Activated naive CD8-positive, alpha-beta T cell treated with anti-CD3 and anti-CD28 coated beads, Interleukin-2, amount 50 U/mL, for 24 hours (primary cell): ENCODE results near the gene TRAPPC13.
A peak's percentile ranks its signal among the peaks of the same experiment; 100 is the strongest.
"Not testable (repeated sequence)": the region's sequence is repeated elsewhere in the genome, so short reads cannot be mapped to it uniquely, and the experiment has no call there.

Source experiments
- ATAC-seq: fragments of 150-1000 bp; cut with Tn5 transposase; one replicate; pipeline ENCODE4 v1.10.0; 2021
- DNase-seq: peaks from one replicate; pipeline ENCODE4 v3.0.0; 2021
- H3K27ac Mint-ChIP-seq: one replicate; pipeline ENCODE4 v1.8.0; 2021; ENCODE audit warnings: mild to moderate bottlenecking, mixed read lengths
- H3K27me3 Mint-ChIP-seq: one replicate; pipeline ENCODE4 v1.8.0; 2021; ENCODE audit warnings: mixed read lengths
- H3K36me3 Mint-ChIP-seq: one replicate; pipeline ENCODE4 v1.8.0; 2021; ENCODE audit warnings: low read depth, mixed read lengths
- H3K4me1 Mint-ChIP-seq: one replicate; pipeline ENCODE4 v1.8.0; 2021; ENCODE audit warnings: mixed read lengths
- H3K4me3 Mint-ChIP-seq: one replicate; pipeline ENCODE4 v1.8.0; 2021; ENCODE audit warnings: mild to moderate bottlenecking, moderate library complexity, mixed read lengths
- H3K9me3 Mint-ChIP-seq: one replicate; pipeline ENCODE4 v1.8.0; 2021; ENCODE audit warnings: mixed read lengths

Gene TRAPPC13

DNA sequence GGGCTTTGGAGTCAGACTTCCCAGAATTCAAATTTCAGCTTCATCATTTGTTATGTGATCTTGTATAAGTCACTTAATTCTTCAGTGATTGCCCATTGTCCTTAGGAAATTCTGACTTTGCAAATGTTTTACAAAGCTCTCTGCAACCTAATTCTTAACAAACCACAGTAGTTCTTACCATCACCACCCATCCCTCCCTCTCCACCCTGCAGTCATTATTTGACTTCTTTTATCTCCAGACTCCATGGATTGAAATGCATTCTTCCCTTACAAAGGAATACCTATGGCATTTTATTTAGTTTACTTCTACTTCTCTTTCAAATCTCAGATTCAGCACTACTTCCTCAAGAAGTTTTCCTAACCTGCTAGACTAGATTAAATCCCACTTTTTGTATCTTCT lies 23.1 kb downstream of the TRAPPC13 start:
- H3K36me3 Mint-ChIP-seq, result peaks cover 10% of the 10 kb centered on the region
- no peaks in the 10 kb centered on the region for H3K4me1 Mint-ChIP-seq
- no peak overlapping the region for H3K4me3 Mint-ChIP-seq
- no peaks in the 10 kb centered on the region for H3K9me3 Mint-ChIP-seq
- H3K27ac Mint-ChIP-seq, result no peak overlapping the region
- no peak for DNase-seq
- ATAC-seq, result no peak
- no peaks in the 10 kb centered on the region for H3K27me3 Mint-ChIP-seq

GRCh38 chr5:65651144-65651543 lies 26.3 kb downstream of the TRAPPC13 start:
- no peaks in the 10 kb centered on the region for H3K9me3 Mint-ChIP-seq
- no peak for DNase-seq
- no peak for ATAC-seq
- no peak overlapping the region for H3K4me3 Mint-ChIP-seq
- no peaks in the 10 kb centered on the region for H3K4me1 Mint-ChIP-seq
- H3K27ac Mint-ChIP-seq, result no peak overlapping the region
- no peaks in the 10 kb centered on the region for H3K27me3 Mint-ChIP-seq
- H3K36me3 Mint-ChIP-seq, result peaks cover 9% of the 10 kb centered on the region

DNA sequence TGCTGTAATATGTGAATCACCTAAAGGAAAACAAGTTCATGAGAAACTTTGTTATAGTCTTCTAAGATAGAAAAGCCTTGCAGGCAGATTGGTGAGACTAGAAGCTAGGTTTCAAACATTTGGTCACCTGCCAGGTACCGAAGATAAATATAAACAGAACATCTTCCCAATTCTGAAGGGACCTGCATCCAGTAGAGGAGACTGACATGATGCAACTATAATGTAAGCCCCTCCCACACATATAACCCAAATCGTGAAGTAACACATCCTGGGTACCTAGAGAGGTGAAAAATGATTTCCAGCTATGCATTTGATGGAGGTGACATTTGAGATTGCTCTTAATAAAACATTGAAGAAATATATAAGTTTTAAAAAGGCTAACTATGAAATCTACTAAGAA lies 29.9 kb downstream of the TRAPPC13 start:
- no peak for ATAC-seq
- no peak for DNase-seq
- no peak overlapping the region for H3K27ac Mint-ChIP-seq
- no peaks in the 10 kb centered on the region for H3K4me1 Mint-ChIP-seq
- H3K36me3 Mint-ChIP-seq, result peaks cover 14% of the 10 kb centered on the region
- no peaks in the 10 kb centered on the region for H3K9me3 Mint-ChIP-seq
- H3K4me3 Mint-ChIP-seq, result no peak overlapping the region
- no peaks in the 10 kb centered on the region for H3K27me3 Mint-ChIP-seq

DNA sequence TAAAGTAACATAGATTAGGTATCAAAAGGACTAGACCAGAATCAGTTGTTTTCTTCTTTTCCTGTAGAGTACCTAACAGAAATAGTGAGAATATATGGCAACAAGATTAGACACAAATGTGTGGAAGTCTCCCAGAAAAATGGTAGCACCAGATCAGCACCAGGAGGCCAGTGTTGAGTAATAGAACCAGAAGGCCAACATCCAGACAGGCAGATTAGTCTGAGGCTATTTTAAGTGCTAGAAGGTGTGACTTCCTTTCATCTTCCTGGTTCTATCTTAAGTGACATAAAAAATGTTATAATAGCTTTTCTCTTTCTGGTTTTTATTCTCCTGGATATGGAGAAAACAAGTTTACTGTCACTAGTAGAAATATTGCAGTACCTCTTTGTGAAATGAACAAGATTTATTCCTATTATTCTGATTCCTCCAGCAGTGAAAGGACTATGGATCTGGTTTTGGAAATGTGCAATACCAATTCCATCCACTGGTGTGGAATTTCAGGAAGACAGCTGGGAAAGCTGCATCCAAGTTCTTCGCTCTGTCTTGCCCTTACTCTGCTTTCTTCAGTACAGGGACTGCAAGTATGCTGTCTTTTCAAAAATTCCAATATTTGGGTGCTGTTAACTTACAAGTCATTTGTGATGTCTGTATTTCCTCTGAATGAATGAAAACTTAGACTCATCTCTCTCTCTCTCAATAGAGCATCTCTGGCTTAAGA lies 39.1 kb downstream of the TRAPPC13 start:
- Mint-ChIP-seq H3K36me3 (peaks cover 13% of the 10 kb centered on the region), H3K9me3 (no peaks in the 10 kb centered on the region), H3K27me3 (no peaks in the 10 kb centered on the region), H3K27ac (peak overlapping the region; percentile 39), H3K4me3 (no peak overlapping the region), H3K4me1 (no peaks in the 10 kb centered on the region)
- DNase-seq (no peak), ATAC-seq (no peak)

- DNase-seq, result no peak
- no peak for ATAC-seq
- H3K9me3 Mint-ChIP-seq, result no peaks in the 10 kb centered on the region
- H3K4me1 Mint-ChIP-seq, result no peaks in the 10 kb centered on the region
- no peak overlapping the region for H3K4me3 Mint-ChIP-seq
- H3K27me3 Mint-ChIP-seq, result no peaks in the 10 kb centered on the region
- H3K36me3 Mint-ChIP-seq, result peaks cover 4% of the 10 kb centered on the region
- H3K27ac Mint-ChIP-seq, result no peak overlapping the region
Observed at GRCh38 chr5:65668696-65669095, 43.9 kb downstream of the TRAPPC13 start.

GRCh38 chr5:65672796-65673195 lies 48.0 kb downstream of the TRAPPC13 start:
- no peak for ATAC-seq
- no peak overlapping the region for H3K27ac Mint-ChIP-seq
- no peak for DNase-seq
- H3K9me3 Mint-ChIP-seq, result no peaks in the 10 kb centered on the region
- no peak overlapping the region for H3K4me3 Mint-ChIP-seq
- peaks cover 26% of the 10 kb centered on the region for H3K4me1 Mint-ChIP-seq
- H3K36me3 Mint-ChIP-seq, result peaks cover 26% of the 10 kb centered on the region
- no peaks in the 10 kb centered on the region for H3K27me3 Mint-ChIP-seq

- ATAC-seq (no peak), DNase-seq (no peak)
- Mint-ChIP-seq H3K36me3 (peaks cover 41% of the 10 kb centered on the region), H3K4me1 (peaks cover 35% of the 10 kb centered on the region), H3K4me3 (no peak overlapping the region), H3K27ac (peak overlapping the region; percentile 32), H3K9me3 (no peaks in the 10 kb centered on the region), H3K27me3 (no peaks in the 10 kb centered on the region)
Observed at GRCh38 chr5:65674749-65675148, 49.9 kb downstream of the TRAPPC13 start.

DNA sequence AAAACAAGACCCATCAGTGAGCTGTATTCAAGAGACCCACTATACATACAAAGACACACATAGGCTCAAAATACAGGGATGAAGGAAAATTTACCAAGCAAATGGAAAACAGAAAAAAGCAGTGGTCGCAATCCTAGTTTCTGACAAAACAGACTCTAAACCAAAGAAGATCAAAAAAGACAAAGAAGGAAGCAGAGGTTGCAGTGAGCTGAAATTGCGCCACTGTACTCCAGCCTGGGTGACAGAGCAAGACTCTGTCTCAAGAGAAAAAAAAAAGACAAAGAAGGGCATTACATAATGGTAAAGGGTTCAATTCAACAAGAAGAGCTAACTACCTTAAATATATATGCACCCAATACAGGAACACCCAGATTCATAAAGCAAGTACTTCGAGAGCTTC lies 51.2 kb downstream of the TRAPPC13 start:
- peaks cover 35% of the 10 kb centered on the region for H3K4me1 Mint-ChIP-seq
- not testable (repeated sequence) for ATAC-seq, H3K27me3 Mint-ChIP-seq, DNase-seq, H3K4me3 Mint-ChIP-seq, H3K9me3 Mint-ChIP-seq
- peak overlapping the region; percentile 24 for H3K27ac Mint-ChIP-seq
- H3K36me3 Mint-ChIP-seq, result peaks cover 50% of the 10 kb centered on the region

DNA sequence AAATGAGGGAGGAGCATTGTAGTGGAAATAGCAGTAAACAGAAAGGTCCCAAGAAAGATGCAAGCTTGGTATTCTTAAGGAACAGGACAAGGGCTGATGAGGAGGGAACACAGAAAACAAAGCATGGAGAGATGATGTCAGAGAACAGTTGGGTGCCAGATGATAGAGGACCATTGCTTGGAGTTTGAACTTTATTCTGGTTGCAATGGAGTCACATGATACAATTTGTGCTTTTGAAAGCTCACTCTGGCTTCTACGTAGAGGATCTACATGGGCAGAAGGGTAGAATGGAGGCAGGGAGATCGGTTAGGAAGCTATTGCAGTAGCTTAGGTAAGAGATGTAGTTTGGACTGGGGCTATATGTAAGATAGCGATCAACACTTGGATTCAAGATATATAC lies 57.3 kb downstream of the TRAPPC13 start:
- Mint-ChIP-seq H3K27me3 (no peaks in the 10 kb centered on the region), H3K27ac (no peak overlapping the region), H3K9me3 (no peaks in the 10 kb centered on the region), H3K36me3 (peaks cover 52% of the 10 kb centered on the region), H3K4me3 (no peak overlapping the region), H3K4me1 (peaks cover 15% of the 10 kb centered on the region)
- no peak for ATAC-seq
- DNase-seq, result no peak

DNA sequence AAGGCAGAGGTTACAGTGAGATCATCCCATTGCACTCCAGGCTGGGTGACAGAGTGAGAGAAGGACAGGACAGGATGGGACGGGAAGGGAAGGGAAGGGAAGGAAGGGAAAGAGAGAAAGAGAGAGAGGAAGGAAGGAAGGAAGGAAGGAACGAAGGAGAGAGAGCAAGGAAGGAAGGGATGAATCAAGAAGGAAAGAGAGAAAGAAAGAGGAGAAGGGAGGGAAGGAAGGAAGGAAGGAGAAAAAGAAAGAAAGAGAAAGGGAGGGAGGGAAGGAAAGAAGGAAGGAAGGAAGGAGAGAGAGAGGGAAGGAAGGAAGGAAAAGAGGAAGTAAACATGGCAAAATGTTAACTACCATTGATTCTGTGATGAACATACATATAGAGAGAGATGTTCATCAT lies 68.3 kb downstream of the TRAPPC13 start:
- peaks cover 15% of the 10 kb centered on the region for H3K36me3 Mint-ChIP-seq
- H3K9me3 Mint-ChIP-seq, result no peaks in the 10 kb centered on the region
- H3K4me1 Mint-ChIP-seq, result peaks cover 2% of the 10 kb centered on the region
- H3K27me3 Mint-ChIP-seq, result no peaks in the 10 kb centered on the region
- DNase-seq, result no peak
- H3K4me3 Mint-ChIP-seq, result no peak overlapping the region
- ATAC-seq, result no peak
- H3K27ac Mint-ChIP-seq, result peak overlapping the region; percentile 24

GRCh38 chr5:65695162-65695755 lies 70.4 kb downstream of the TRAPPC13 start:
- no peaks in the 10 kb centered on the region for H3K27me3 Mint-ChIP-seq

DNA sequence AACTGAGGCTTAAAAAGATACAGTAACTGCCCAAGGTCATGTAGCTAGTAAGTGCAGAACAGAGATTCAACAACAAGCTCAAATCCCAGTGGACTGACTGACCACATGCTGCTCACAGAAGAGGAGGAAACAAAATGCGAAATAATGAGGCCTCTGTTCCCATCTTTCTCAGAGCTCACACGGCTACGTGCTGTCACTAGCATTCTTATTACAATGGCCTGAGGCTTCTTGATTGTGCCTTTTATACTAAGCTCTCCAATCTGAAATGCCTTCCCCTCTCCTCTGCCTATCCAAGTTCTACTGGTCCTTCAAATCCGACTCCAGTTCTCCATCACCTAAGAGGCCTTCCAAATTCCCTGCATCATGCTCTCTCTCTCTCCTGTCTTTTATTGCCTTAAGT lies 71.1 kb downstream of the TRAPPC13 start:
- no peak for DNase-seq
- Mint-ChIP-seq H3K36me3 (peaks cover 22% of the 10 kb centered on the region), H3K4me1 (peaks cover 4% of the 10 kb centered on the region), H3K27ac (no peak overlapping the region), H3K27me3 (no peaks in the 10 kb centered on the region), H3K9me3 (no peaks in the 10 kb centered on the region), H3K4me3 (no peak overlapping the region)
- no peak for ATAC-seq

More at GRCh38 chr5:65695162-65695755, 70.4 kb downstream of the TRAPPC13 start:
- Mint-ChIP-seq H3K9me3 (no peaks in the 10 kb centered on the region), H3K36me3 (peaks cover 23% of the 10 kb centered on the region), H3K4me1 (peaks cover 4% of the 10 kb centered on the region), H3K4me3 (no peak overlapping the region), H3K27ac (no peak overlapping the region)
- no peak for DNase-seq
- no peak for ATAC-seq

DNA sequence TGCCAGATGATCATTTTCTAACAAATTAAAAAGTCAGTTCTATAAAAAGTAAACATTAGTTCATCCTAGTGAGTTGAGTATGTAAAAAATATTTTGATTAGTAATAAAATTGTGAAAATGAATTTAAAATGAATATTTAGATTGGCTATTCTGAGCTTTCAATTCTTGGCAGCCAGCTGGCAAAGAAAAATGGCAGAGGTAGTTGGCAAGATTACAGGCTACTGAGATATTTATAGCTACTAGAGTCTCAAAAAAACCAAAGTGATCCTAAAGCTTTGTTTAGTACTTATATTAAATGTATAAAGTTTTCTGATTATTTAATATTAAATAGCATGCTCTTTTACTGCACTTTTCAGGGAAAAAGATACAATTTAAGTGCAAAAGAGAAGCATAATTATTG lies 72.1 kb downstream of the TRAPPC13 start:
- H3K27me3 Mint-ChIP-seq, result no peaks in the 10 kb centered on the region
- no peak overlapping the region for H3K27ac Mint-ChIP-seq
- H3K36me3 Mint-ChIP-seq, result peaks cover 23% of the 10 kb centered on the region
- no peak overlapping the region for H3K4me3 Mint-ChIP-seq
- DNase-seq (no peak), ATAC-seq (no peak)
- H3K9me3 Mint-ChIP-seq, result no peaks in the 10 kb centered on the region
- peaks cover 4% of the 10 kb centered on the region for H3K4me1 Mint-ChIP-seq

- no peak for DNase-seq
- H3K4me3 Mint-ChIP-seq, result no peak overlapping the region
- H3K36me3 Mint-ChIP-seq, result peaks cover 37% of the 10 kb centered on the region
- H3K4me1 Mint-ChIP-seq, result peaks cover 4% of the 10 kb centered on the region
- no peaks in the 10 kb centered on the region for H3K27me3 Mint-ChIP-seq
- no peaks in the 10 kb centered on the region for H3K9me3 Mint-ChIP-seq
- H3K27ac Mint-ChIP-seq, result no peak overlapping the region
- no peak for ATAC-seq
Observed at GRCh38 chr5:65699338-65699737, 74.5 kb downstream of the TRAPPC13 start.

GRCh38 chr5:65702036-65702435 lies 77.2 kb downstream of the TRAPPC13 start:
- no peak for DNase-seq
- H3K4me1 Mint-ChIP-seq, result peaks cover 4% of the 10 kb centered on the region
- no peak for ATAC-seq
- H3K27me3 Mint-ChIP-seq, result no peaks in the 10 kb centered on the region
- no peak overlapping the region for H3K27ac Mint-ChIP-seq
- H3K36me3 Mint-ChIP-seq, result peaks cover 43% of the 10 kb centered on the region
- H3K4me3 Mint-ChIP-seq, result no peak overlapping the region
- no peaks in the 10 kb centered on the region for H3K9me3 Mint-ChIP-seq
